Neuronal stem cell (in vitro differentiated cells): ENCODE measurements around the gene RNGTT.
"Not testable (repeated sequence)": the region's sequence is repeated elsewhere in the genome, so short reads cannot be mapped to it uniquely, and the experiment has no call there.

ENCODE experiments used
- DNase-seq: peaks from one replicate; pipeline ENCODE4 v3.0.0-alpha.2; 2013; ENCODE audit warnings: low spot score
- H2AFZ ChIP-seq: one replicate; pipeline ENCODE4 v1.6.1; 2013; ENCODE audit warnings: mild to moderate bottlenecking, low read length, inconsistent platforms
- H2AK5ac ChIP-seq: 2 replicates; pipeline ENCODE4 v1.6.1; 2013; ENCODE audit warnings: low read depth, mild to moderate bottlenecking, inconsistent platforms, low read length, moderate library complexity, mixed read lengths
- H2BK120ac ChIP-seq: 2 replicates; pipeline ENCODE4 v1.6.1; 2013; ENCODE audit warnings: low read depth, mild to moderate bottlenecking, inconsistent platforms, low read length, moderate library complexity, mixed read lengths
- H2BK12ac ChIP-seq: one replicate; pipeline ENCODE4 v1.6.1; 2013; ENCODE audit warnings: low read length, inconsistent platforms
- H2BK15ac ChIP-seq: 2 replicates; pipeline ENCODE4 v1.6.1; 2013; ENCODE audit warnings: mild to moderate bottlenecking, low read length, inconsistent platforms, mixed read lengths
- H2BK5ac ChIP-seq: one replicate; pipeline ENCODE4 v1.6.1; 2013; ENCODE audit warnings: inconsistent platforms, mild to moderate bottlenecking, low read length, moderate library complexity
- H3K14ac ChIP-seq: one replicate; pipeline ENCODE4 v1.6.1; 2013; ENCODE audit warnings: low read length, inconsistent platforms
- H3K18ac ChIP-seq: 2 replicates; pipeline ENCODE4 v1.6.1; 2013; ENCODE audit warnings: low read length, inconsistent platforms
- H3K23ac ChIP-seq: 2 replicates; pipeline ENCODE4 v1.6.1; 2013; ENCODE audit warnings: low read depth, mild to moderate bottlenecking, mixed read lengths, low read length, inconsistent platforms; ENCODE audit not compliant: poor library complexity
- H3K27ac ChIP-seq: replicated peaks from 3 replicates; pipeline ENCODE4 v1.5.1; 2013; ENCODE audit warnings: low read length, inconsistent platforms
- H3K27me3 ChIP-seq, 3 experiments: 2 replicates each; pipeline ENCODE4 v1.6.1; 2013; ENCODE audit warnings: low read length in 3 of 3, mild to moderate bottlenecking in 2 of 3, inconsistent platforms in 1 of 3, low read depth in 1 of 3, mixed read lengths in 1 of 3, moderate library complexity in 1 of 3; ENCODE audit not compliant: control insufficient read depth in 3 of 3, insufficient read depth in 3 of 3
- H3K36me3 ChIP-seq, 2 donors: replicated peaks in 1 of 2; 2 replicates each; pipeline ENCODE4 v1.6.1; 2013; ENCODE audit warnings: low read length in 2 of 2; ENCODE audit not compliant: control insufficient read depth in 2 of 2, insufficient read depth in 2 of 2
- H3K4ac ChIP-seq: 2 replicates; pipeline ENCODE4 v1.6.1; 2013; ENCODE audit warnings: inconsistent platforms, mild to moderate bottlenecking, low read length, moderate library complexity
- H3K4me1 ChIP-seq, 2 donors: 1 replicate in 1 of 2; 2 replicates in 1 of 2; pipeline ENCODE4 v1.6.1; 2013; ENCODE audit warnings: low read length in 2 of 2, low read depth in 1 of 2; ENCODE audit not compliant: control insufficient read depth in 2 of 2, insufficient read depth in 1 of 2
- H3K4me2 ChIP-seq: one replicate; pipeline ENCODE4 v1.6.1; 2013; ENCODE audit warnings: mild to moderate bottlenecking, low read length, inconsistent platforms; ENCODE audit not compliant: insufficient read depth, poor library complexity, severe bottlenecking
- H3K4me3 ChIP-seq, 2 donors: 2 replicates each; pipeline ENCODE4 v1.5.1; 2013; ENCODE audit warnings: low read length in 2 of 2, mild to moderate bottlenecking in 2 of 2, inconsistent platforms in 1 of 2, moderate library complexity in 1 of 2
- H3K79me1 ChIP-seq: one replicate; pipeline ENCODE4 v1.6.1; 2013; ENCODE audit warnings: low read depth, mild to moderate bottlenecking, inconsistent platforms, low read length, moderate library complexity
- H3K9ac ChIP-seq: one replicate; pipeline ENCODE4 v1.6.1; 2013; ENCODE audit warnings: mild to moderate bottlenecking, low read depth, low read length, inconsistent platforms; ENCODE audit not compliant: poor library complexity
- H3K9me3 ChIP-seq, 2 donors: replicated peaks in 1 of 2; 2 replicates each; pipeline versions ENCODE3 to v1.6.1; 2013; ENCODE audit warnings: low read length in 2 of 2, mild to moderate bottlenecking in 2 of 2, inconsistent platforms in 1 of 2, low read depth in 1 of 2, mixed read lengths in 1 of 2, moderate library complexity in 1 of 2; ENCODE audit not compliant: control insufficient read depth in 2 of 2, insufficient read depth in 1 of 2
- H4K8ac ChIP-seq: one replicate; pipeline ENCODE4 v1.6.1; 2013; ENCODE audit warnings: low read depth, mild to moderate bottlenecking, inconsistent platforms, low read length, moderate library complexity
- H4K91ac ChIP-seq: one replicate; pipeline ENCODE4 v1.6.1; 2013; ENCODE audit warnings: low read length, low read depth, mild to moderate bottlenecking, inconsistent platforms; ENCODE audit not compliant: poor library complexity
- WGBS, 2 donors: extraction: QIAGEN DNeasy Blood & Tissue Kit; methylation state at CpG; one replicate each; pipeline ENCODE4 v1.1.7; 2013; ENCODE audit warnings: missing lambda C conversion rate in 2 of 2, mixed read lengths in 1 of 2; ENCODE audit not compliant: insufficient read length in 2 of 2, insufficient replicate concordance in 1 of 2; ENCODE audit errors: extremely low coverage in 2 of 2; 5-methylcytosine and 5-hydroxymethylcytosine counted together

Gene RNGTT

GRCh38 chr6:88780714-88781389 is 182.6 kb downstream of the RNGTT start:
- no CpG with 5 or more reads among the region's 5 CpGs for WGBS, 2 donors
- DNase-seq: peak; percentile 54

GRCh38 chr6:88775866-88776571 is 187.4 kb downstream of the RNGTT start:
- H3K4me3 ChIP-seq: no peak overlapping the region
- peaks cover 0 to 6% of the 10 kb centered on the region in 2 donors for H3K9me3 ChIP-seq
- no peak overlapping the region for H3K18ac ChIP-seq
- no peak overlapping the region for H4K91ac ChIP-seq
- H3K9ac ChIP-seq: no peak overlapping the region
- no peak overlapping the region for H4K8ac ChIP-seq
- no peaks in the 10 kb centered on the region for H3K36me3 ChIP-seq
- no CpG with 5 or more reads among the region's 8 CpGs for WGBS, 2 donors
- H3K4me2 ChIP-seq: no peak overlapping the region
- H3K27me3 ChIP-seq: no peaks in the 10 kb centered on the region
- no peak overlapping the region for H2BK15ac ChIP-seq
- no peaks in the 10 kb centered on the region for H3K79me1 ChIP-seq
- H2BK120ac ChIP-seq: no peak overlapping the region
- no peak overlapping the region for H3K14ac ChIP-seq
- no peak overlapping the region for H2AFZ ChIP-seq
- no peak overlapping the region for H2BK12ac ChIP-seq
- no peak overlapping the region for H3K4ac ChIP-seq
- H3K4me1 ChIP-seq: no peaks in the 10 kb centered on the region
- no peak overlapping the region for H2AK5ac ChIP-seq
- no peak overlapping the region for H3K23ac ChIP-seq
- H3K27ac ChIP-seq: no peak overlapping the region
- no peak overlapping the region for H2BK5ac ChIP-seq
- no peak for DNase-seq

More at GRCh38 chr6:88780714-88781389, 182.6 kb downstream of the RNGTT start:
- no peak overlapping the region for H2BK15ac ChIP-seq
- no peak overlapping the region for H2BK120ac ChIP-seq
- no peaks in the 10 kb centered on the region for H3K36me3 ChIP-seq
- H3K9me3 ChIP-seq: peaks cover 0 to 10% of the 10 kb centered on the region in 2 donors
- H3K4me2 ChIP-seq: no peak overlapping the region
- H4K8ac ChIP-seq: no peak overlapping the region
- H3K4me1 ChIP-seq: peaks cover 0 to 2% of the 10 kb centered on the region in 2 donors
- H3K4me3 ChIP-seq: no peak overlapping the region
- no peak overlapping the region for H3K9ac ChIP-seq
- no peaks in the 10 kb centered on the region for H3K27me3 ChIP-seq
- no peak overlapping the region for H3K18ac ChIP-seq
- no peak overlapping the region for H3K23ac ChIP-seq
- no peak overlapping the region for H4K91ac ChIP-seq
- no peak overlapping the region for H2AFZ ChIP-seq
- no peak overlapping the region for H2BK5ac ChIP-seq
- no peak overlapping the region for H3K14ac ChIP-seq
- no peak overlapping the region for H2AK5ac ChIP-seq
- H3K27ac ChIP-seq: no peak overlapping the region
- H2BK12ac ChIP-seq: no peak overlapping the region
- H3K79me1 ChIP-seq: no peaks in the 10 kb centered on the region
- H3K4ac ChIP-seq: no peak overlapping the region

- not testable (repeated sequence) for H3K9me3 ChIP-seq, H2BK15ac ChIP-seq, H2BK120ac ChIP-seq, H2BK5ac ChIP-seq, H3K27ac ChIP-seq, H3K4ac ChIP-seq, H3K14ac ChIP-seq, H4K91ac ChIP-seq, H3K4me1 ChIP-seq, H4K8ac ChIP-seq, H3K23ac ChIP-seq, H3K36me3 ChIP-seq, H3K9ac ChIP-seq, H2BK12ac ChIP-seq, H2AFZ ChIP-seq, H3K4me3 ChIP-seq, H3K79me1 ChIP-seq, DNase-seq, H3K27me3 ChIP-seq, H3K4me2 ChIP-seq, H2AK5ac ChIP-seq, H3K18ac ChIP-seq
- no CpG with 5 or more reads among the region's 2 CpGs for whole genome bisulfite sequencing, 2 donors
These were observed 195.3 kb downstream of the RNGTT start for GRCh38 chr6:88768114-88768513.

- no peak overlapping the region for H3K18ac ChIP-seq
- no peak overlapping the region for H4K91ac ChIP-seq
- whole genome bisulfite sequencing, 2 donors: no CpG with 5 or more reads among the region's 3 CpGs
- DNase-seq: no peak
- no peak overlapping the region for H3K9ac ChIP-seq
- no peaks in the 10 kb centered on the region for H3K4me1 ChIP-seq
- no peak overlapping the region for H3K27ac ChIP-seq
- H3K9me3 ChIP-seq: no peaks in the 10 kb centered on the region
- H2AK5ac ChIP-seq: no peak overlapping the region
- H3K4me3 ChIP-seq: no peak overlapping the region
- no peak overlapping the region for H2BK5ac ChIP-seq
- no peak overlapping the region for H4K8ac ChIP-seq
- no peaks in the 10 kb centered on the region for H3K79me1 ChIP-seq
- no peak overlapping the region for H3K14ac ChIP-seq
- no peak overlapping the region for H2BK120ac ChIP-seq
- H2BK15ac ChIP-seq: no peak overlapping the region
- peaks cover 0 to 7% of the 10 kb centered on the region in 2 donors for H3K36me3 ChIP-seq
- no peak overlapping the region for H3K4me2 ChIP-seq
- no peak overlapping the region for H3K23ac ChIP-seq
- no peak overlapping the region for H3K4ac ChIP-seq
- no peaks in the 10 kb centered on the region for H3K27me3 ChIP-seq
- no peak overlapping the region for H2AFZ ChIP-seq
- H2BK12ac ChIP-seq: no peak overlapping the region
These were observed 199.3 kb downstream of the RNGTT start for GRCh38 chr6:88764081-88764480.
